Body of pancreas (tissue), 2 donors: Measurements from ENCODE around the gene IL5RA. TPM values are rescaled to one million over a fixed set of nuclear protein-coding genes. Genes with fewer than 3 reads are reported as not detected.

ENCODE experiments used
- small RNA-seq: library from RNA; depleted of rRNA; stranded (forward); fragments of <200 nt; gene quantifications from one replicate; pipeline ENCODE3, GENCODE V24; 2016
- total RNA-seq, 2 donors: library from RNA; depleted of rRNA; stranded (reverse); fragments of >200 nt; gene quantifications; one replicate each; pipeline ENCODE4 v1.1.0, GENCODE V29; 2016

The IL5RA gene
- total RNA-seq, 2 donors from 2014 or later = not detected

Small RNA genes lying within 50 kb of the gene (small RNA-seq; reads per million reads assigned to genes)
- gene RF00416 = not detected

Other genes starting within 250 kb of the IL5RA start
- gene TRNT1, start 16.6 kb upstream of the IL5RA start, total RNA-seq = 10 to 100 TPM; 14.0 to 26.0 TPM
- 10 to 100 TPM; 33.9 to 37.9 TPM for gene CRBN, start 69.3 kb upstream of the IL5RA start, total RNA-seq